ENCODE data around the gene NLN. TPM values are rescaled to one million over a fixed set of nuclear protein-coding genes. Genes with fewer than 3 reads are reported as not detected.

NLN gene
- total and polyA plus RNA-seq, 2 donors from 2014 or later: 6.2 to 25.0 TPM

DNA sequence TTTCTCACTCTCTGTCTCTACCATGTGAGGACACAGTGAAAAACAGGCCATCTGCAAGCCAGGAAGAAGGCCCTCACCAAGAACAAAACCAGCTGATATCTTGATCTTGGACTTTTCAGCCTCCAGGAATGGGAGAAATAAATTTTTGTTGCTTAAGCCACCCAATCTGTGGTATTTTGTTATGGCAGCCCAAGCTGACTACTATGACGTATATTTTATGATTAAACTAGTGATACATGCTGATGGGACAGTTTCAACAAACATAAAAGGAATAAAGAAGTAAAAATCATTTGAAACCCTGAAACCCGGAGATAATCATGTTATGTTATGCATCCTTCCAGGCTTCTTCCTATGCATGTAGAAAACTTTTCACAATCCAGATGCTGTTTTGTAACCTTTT is 132.9 kb downstream of the NLN start:
- intact Hi-C loops (cut with DNase I): no loop called here
- Histone ChIP-seq H3K36me3 (ENCODE audit: control insufficient read depth in 2 of 3, insufficient read depth in 3 of 3, low read length in 3 of 3) (no peaks in the 10 kb centered on the region), H3K4me3 (ENCODE audit: low read length in 3 of 3) (no peak overlapping the region), H3K4me1 (ENCODE audit: control insufficient read depth in 2 of 3, insufficient read depth in 2 of 3, low read depth in 1 of 3, low read length in 3 of 3) (no peaks in the 10 kb centered on the region), H3K27me3 (ENCODE audit: control insufficient read depth, insufficient read depth, low read length) (no peaks in the 10 kb centered on the region), H3K9ac (ENCODE audit: low read length in 3 of 3) (no peak overlapping the region), H3K27ac (ENCODE audit: low read depth in 2 of 2, low read length in 2 of 2) (no peak overlapping the region), H3K9me3 (ENCODE audit: control insufficient read depth in 2 of 3, insufficient read depth in 1 of 3, low read length in 3 of 3) (no peaks in the 10 kb centered on the region)
- no peak for DNase-seq
- TF ChIP-seq, protein P1, sequence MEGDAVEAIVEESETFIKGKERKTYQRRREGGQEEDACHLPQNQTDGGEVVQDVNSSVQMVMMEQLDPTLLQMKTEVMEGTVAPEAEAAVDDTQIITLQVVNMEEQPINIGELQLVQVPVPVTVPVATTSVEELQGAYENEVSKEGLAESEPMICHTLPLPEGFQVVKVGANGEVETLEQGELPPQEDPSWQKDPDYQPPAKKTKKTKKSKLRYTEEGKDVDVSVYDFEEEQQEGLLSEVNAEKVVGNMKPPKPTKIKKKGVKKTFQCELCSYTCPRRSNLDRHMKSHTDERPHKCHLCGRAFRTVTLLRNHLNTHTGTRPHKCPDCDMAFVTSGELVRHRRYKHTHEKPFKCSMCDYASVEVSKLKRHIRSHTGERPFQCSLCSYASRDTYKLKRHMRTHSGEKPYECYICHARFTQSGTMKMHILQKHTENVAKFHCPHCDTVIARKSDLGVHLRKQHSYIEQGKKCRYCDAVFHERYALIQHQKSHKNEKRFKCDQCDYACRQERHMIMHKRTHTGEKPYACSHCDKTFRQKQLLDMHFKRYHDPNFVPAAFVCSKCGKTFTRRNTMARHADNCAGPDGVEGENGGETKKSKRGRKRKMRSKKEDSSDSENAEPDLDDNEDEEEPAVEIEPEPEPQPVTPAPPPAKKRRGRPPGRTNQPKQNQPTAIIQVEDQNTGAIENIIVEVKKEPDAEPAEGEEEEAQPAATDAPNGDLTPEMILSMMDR (IDR thresholded peaks at IDR 0.05; ENCODE audit: borderline replicate concordance, extremely low read depth, insufficient read depth): no peak
- no peak for FAIRE-seq

GRCh38 chr5:65855766-65856315 is 133.8 kb downstream of the NLN start:
- Histone ChIP-seq H3K9me3 (ENCODE audit: control insufficient read depth in 2 of 3, insufficient read depth in 1 of 3, low read length in 3 of 3) (no peaks in the 10 kb centered on the region), H3K27ac (ENCODE audit: low read depth in 2 of 2, low read length in 2 of 2) (no peak overlapping the region), H3K4me1 (ENCODE audit: control insufficient read depth in 2 of 3, insufficient read depth in 2 of 3, low read depth in 1 of 3, low read length in 3 of 3) (no peaks in the 10 kb centered on the region), H3K9ac (ENCODE audit: low read length in 3 of 3) (no peak overlapping the region), H3K27me3 (ENCODE audit: control insufficient read depth, insufficient read depth, low read length) (no peaks in the 10 kb centered on the region), H3K4me3 (ENCODE audit: low read length in 3 of 3) (no peak overlapping the region), H3K36me3 (ENCODE audit: control insufficient read depth in 2 of 3, insufficient read depth in 3 of 3, low read length in 3 of 3) (no peaks in the 10 kb centered on the region)
- intact Hi-C loops (cut with DNase I): no loop called here
- TF ChIP-seq, protein P1 (IDR thresholded peaks at IDR 0.05; ENCODE audit: borderline replicate concordance, extremely low read depth, insufficient read depth): no peak
- DNase-seq (no peak), FAIRE-seq (no peak)

- no peak for FAIRE-seq
- intact Hi-C loops (cut with DNase I): no loop called here
These were observed 134.5 kb downstream of the NLN start for GRCh38 chr5:65856520-65856919.

More at GRCh38 chr5:65856520-65856919, 134.5 kb downstream of the NLN start:
- H3K9ac ChIP-seq (ENCODE audit: low read length in 3 of 3): no peak overlapping the region
- H3K4me1 ChIP-seq (ENCODE audit: control insufficient read depth in 2 of 3, insufficient read depth in 2 of 3, low read depth in 1 of 3, low read length in 3 of 3): no peaks in the 10 kb centered on the region
- no peaks in the 10 kb centered on the region for H3K9me3 ChIP-seq (ENCODE audit: control insufficient read depth in 2 of 3, insufficient read depth in 1 of 3, low read length in 3 of 3)
- H3K4me3 ChIP-seq (ENCODE audit: low read length in 3 of 3): no peak overlapping the region
- H3K27me3 ChIP-seq (ENCODE audit: control insufficient read depth, insufficient read depth, low read length): no peaks in the 10 kb centered on the region
- TF ChIP-seq, protein P1 (IDR thresholded peaks at IDR 0.05; ENCODE audit: borderline replicate concordance, extremely low read depth, insufficient read depth): no peak
- H3K27ac ChIP-seq (ENCODE audit: low read depth in 2 of 2, low read length in 2 of 2): no peak overlapping the region
- DNase-seq: no peak
- no peaks in the 10 kb centered on the region for H3K36me3 ChIP-seq (ENCODE audit: control insufficient read depth in 2 of 3, insufficient read depth in 3 of 3, low read length in 3 of 3)

Data from kidney (tissue), 14 donors.